Measurements from ENCODE around the gene RGS6. TPM values are rescaled to one million over a fixed set of nuclear protein-coding genes. Genes with fewer than 3 reads are reported as not detected.

RGS6 gene
- total RNA-seq, 2 experiments from 2014 or later, result not detected

DNA sequence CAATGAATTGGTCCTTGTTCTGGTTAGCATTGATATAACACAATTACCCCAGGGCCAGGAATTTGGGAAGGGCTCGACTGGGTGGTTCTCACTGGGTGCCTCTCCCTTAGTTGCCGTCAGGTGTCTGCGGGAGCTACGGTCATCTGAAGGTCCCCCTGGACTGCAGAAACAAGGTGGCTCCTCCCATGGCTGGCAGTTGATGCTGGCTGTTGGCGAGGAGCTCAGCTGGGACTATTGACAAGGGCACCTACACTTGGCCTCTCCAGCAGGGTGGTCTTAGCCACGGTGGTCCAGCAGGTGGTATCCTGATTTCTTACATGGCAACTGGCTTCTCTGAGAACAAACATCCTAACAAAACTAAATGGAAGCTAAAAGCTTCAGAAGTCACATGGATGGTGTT lies 41.0 kb upstream of the RGS6 start:
- ChIA-PET POLR2A (no interaction called here), CTCF (no interaction called here)
- peaks cover 3% of the 10 kb centered on the region for H3K4me1 Mint-ChIP-seq (ENCODE audit: low read depth)
- H3K36me3 Mint-ChIP-seq (ENCODE audit: low read depth), result peaks cover 2% of the 10 kb centered on the region
- H3K27ac Mint-ChIP-seq, result no peak overlapping the region
- DNase-seq (no peak), ATAC-seq (no peak)
- peaks cover 13% of the 10 kb centered on the region for H3K9me3 Mint-ChIP-seq
- no peak overlapping the region for H3K4me3 Mint-ChIP-seq
- TF ChIP-seq, protein P1, sequence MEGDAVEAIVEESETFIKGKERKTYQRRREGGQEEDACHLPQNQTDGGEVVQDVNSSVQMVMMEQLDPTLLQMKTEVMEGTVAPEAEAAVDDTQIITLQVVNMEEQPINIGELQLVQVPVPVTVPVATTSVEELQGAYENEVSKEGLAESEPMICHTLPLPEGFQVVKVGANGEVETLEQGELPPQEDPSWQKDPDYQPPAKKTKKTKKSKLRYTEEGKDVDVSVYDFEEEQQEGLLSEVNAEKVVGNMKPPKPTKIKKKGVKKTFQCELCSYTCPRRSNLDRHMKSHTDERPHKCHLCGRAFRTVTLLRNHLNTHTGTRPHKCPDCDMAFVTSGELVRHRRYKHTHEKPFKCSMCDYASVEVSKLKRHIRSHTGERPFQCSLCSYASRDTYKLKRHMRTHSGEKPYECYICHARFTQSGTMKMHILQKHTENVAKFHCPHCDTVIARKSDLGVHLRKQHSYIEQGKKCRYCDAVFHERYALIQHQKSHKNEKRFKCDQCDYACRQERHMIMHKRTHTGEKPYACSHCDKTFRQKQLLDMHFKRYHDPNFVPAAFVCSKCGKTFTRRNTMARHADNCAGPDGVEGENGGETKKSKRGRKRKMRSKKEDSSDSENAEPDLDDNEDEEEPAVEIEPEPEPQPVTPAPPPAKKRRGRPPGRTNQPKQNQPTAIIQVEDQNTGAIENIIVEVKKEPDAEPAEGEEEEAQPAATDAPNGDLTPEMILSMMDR (IDR thresholded peaks at IDR 0.05), result no peak
- intact Hi-C loops (cut with micrococcal nuclease), result no loop called here
- peaks cover 7% of the 10 kb centered on the region for H3K27me3 Mint-ChIP-seq

DNA sequence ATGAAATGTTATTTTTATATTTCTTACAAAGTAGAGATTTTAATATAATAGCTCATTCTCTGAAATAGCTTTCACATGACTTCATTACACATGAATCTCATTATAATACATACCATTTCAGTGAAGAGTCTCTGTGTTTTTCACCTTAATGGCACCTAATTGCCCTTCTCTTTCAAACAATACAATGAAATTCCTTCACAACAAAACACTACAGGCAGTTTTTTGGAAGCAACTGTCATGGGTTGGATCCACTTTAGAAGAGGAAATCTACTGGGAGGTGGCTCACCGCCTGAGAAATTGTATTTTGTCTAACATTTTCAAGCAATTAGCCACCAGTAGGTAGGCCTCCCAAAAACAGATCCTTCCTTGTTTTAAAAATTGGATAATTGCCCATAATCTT lies 40.3 kb upstream of the RGS6 start:
- Mint-ChIP-seq H3K27ac (no peak overlapping the region), H3K27me3 (peaks cover 7% of the 10 kb centered on the region), H3K9me3 (peaks cover 13% of the 10 kb centered on the region), H3K4me1 (ENCODE audit: low read depth) (peaks cover 3% of the 10 kb centered on the region), H3K36me3 (ENCODE audit: low read depth) (peaks cover 2% of the 10 kb centered on the region), H3K4me3 (no peak overlapping the region)
- TF ChIP-seq, protein P1 (IDR thresholded peaks at IDR 0.05), result no peak
- no peak for ATAC-seq
- CTCF ChIA-PET, result interaction anchor here (0.6 kb wide), 1 partner anchor 13 kb away, joined by 3 read pairs; no protein-coding TSS in a partner anchor
- intact Hi-C loops (cut with micrococcal nuclease), result no loop called here
- DNase-seq, result no peak
- POLR2A ChIA-PET, result no interaction called here

DNA sequence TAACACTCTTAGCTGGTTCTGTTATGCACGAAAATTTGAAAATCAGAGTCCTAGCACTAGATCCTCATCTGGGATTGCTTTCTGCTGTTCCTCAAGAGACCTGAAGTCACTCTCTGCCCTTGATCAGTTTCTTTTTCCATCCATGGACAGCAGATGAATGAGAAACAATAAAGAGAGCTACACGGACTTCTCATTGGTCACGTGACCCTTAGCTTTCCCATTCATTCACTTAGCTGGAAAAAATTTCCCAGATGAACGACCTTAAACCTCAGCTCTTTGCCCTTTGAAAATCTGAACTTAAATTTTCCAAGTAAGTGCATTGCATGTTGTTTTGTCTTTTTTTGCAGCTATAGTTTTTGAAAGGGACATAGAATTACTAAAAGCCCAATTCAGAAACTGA lies 27.2 kb upstream of the RGS6 start:
- TF ChIP-seq, protein P1 (IDR thresholded peaks at IDR 0.05), result no peak
- H3K27me3 Mint-ChIP-seq, result peaks cover 30% of the 10 kb centered on the region
- no peaks in the 10 kb centered on the region for H3K36me3 Mint-ChIP-seq (ENCODE audit: low read depth)
- no peaks in the 10 kb centered on the region for H3K4me1 Mint-ChIP-seq (ENCODE audit: low read depth)
- CTCF ChIA-PET, result interaction anchor here (0.8 to 1.4 kb wide), 2 partner anchors 13 to 341 kb away, joined by 3 read pairs; no protein-coding TSS in a partner anchor
- no peak for ATAC-seq
- intact Hi-C loops (cut with micrococcal nuclease), result no loop called here
- no peak overlapping the region for H3K27ac Mint-ChIP-seq
- POLR2A ChIA-PET, result no interaction called here
- no peak overlapping the region for H3K4me3 Mint-ChIP-seq
- no peaks in the 10 kb centered on the region for H3K9me3 Mint-ChIP-seq
- no peak for DNase-seq

DNA sequence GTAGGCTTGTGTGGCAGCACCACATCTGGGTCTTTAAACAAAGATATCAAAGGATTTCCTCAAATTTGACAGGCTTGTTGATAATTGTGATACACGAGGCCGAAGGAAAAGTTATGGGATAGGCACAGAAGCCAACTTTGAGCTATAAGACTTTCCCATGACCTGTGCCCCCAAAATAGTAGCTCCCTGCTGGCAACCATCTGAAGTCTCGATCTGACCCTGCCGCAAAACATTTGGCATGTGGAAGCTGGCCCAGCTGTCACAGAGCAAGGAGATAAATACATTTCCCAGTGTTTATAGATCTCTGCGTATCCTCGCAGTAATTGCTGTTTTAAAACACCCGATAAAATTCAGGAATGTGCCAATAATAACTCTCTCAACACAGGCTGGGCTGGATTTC lies 26.4 kb upstream of the RGS6 start:
- no peak overlapping the region for H3K27ac Mint-ChIP-seq
- no peak for DNase-seq
- no peak for ATAC-seq
- no peaks in the 10 kb centered on the region for H3K36me3 Mint-ChIP-seq (ENCODE audit: low read depth)
- H3K9me3 Mint-ChIP-seq, result no peaks in the 10 kb centered on the region
- no peaks in the 10 kb centered on the region for H3K4me1 Mint-ChIP-seq (ENCODE audit: low read depth)
- TF ChIP-seq, protein P1 (IDR thresholded peaks at IDR 0.05), result no peak
- intact Hi-C loops (cut with micrococcal nuclease), result no loop called here
- CTCF ChIA-PET, result interaction anchor here (1.4 kb wide), 1 partner anchor 14 kb away, joined by 3 read pairs; no protein-coding TSS in a partner anchor
- POLR2A ChIA-PET, result no interaction called here
- H3K4me3 Mint-ChIP-seq, result no peak overlapping the region
- peaks cover 32% of the 10 kb centered on the region for H3K27me3 Mint-ChIP-seq

DNA sequence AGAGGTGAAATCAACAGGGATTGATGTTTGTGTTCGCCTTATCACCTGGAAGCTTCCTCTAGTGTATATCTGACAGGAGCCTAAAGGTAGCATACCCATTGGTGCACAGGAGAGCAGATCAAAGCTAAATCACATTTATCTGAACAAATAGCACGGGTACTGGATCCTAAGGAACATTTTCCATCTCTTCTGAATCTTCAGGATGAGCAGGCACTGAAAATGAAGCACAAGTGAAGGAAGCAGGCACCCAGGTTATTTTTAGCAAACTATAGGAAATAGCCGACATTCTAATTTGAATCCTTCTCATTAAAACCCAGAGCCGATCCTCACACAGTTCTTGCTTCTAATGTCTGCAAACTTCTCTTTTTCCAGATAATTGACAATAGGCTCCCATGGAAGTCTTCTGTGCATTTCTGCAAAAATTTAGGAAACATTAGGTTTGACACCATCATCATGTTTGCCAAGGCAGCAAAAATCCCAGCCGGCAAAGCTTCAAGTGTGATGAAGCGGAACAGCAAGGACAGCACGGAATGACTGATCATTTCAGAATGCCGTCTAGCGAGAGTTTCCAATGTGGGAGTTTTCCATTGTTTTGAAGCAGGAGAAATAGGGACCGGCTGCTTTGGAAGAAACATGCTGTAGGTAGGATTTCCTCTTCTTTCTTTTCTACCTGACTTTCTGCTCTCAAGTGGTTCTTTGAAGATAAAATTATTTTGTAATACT lies 24.3 kb upstream of the RGS6 start:
- TF ChIP-seq, protein P1 (IDR thresholded peaks at IDR 0.05), result no peak
- ChIA-PET CTCF (no interaction called here), POLR2A (no interaction called here)
- H3K4me3 Mint-ChIP-seq, result no peak overlapping the region
- H3K9me3 Mint-ChIP-seq, result no peaks in the 10 kb centered on the region
- DNase-seq, result no peak
- H3K27ac Mint-ChIP-seq, result no peak overlapping the region
- peaks cover 34% of the 10 kb centered on the region for H3K27me3 Mint-ChIP-seq
- ATAC-seq, result no peak
- intact Hi-C loops (cut with micrococcal nuclease), result no loop called here
- H3K36me3 Mint-ChIP-seq (ENCODE audit: low read depth), result no peaks in the 10 kb centered on the region
- no peaks in the 10 kb centered on the region for H3K4me1 Mint-ChIP-seq (ENCODE audit: low read depth)

Data from activated CD8-positive, alpha-beta T cell treated with anti-CD3 and anti-CD28 coated beads for 36 hours (primary cell).